Ureter (tissue), 1 donor: ENCODE results near the gene NT5C2. TPM values are rescaled to one million over a fixed set of nuclear protein-coding genes. Genes with fewer than 3 reads are reported as not detected.
A peak's percentile ranks its signal among the peaks of the same experiment; 100 is the strongest.
"Not testable (repeated sequence)": the region's sequence is repeated elsewhere in the genome, so short reads cannot be mapped to it uniquely, and the experiment has no call there.

Source experiments
- DNase-seq: peaks from one replicate; pipeline ENCODE4 v3.0.0-alpha.2; 2020; ENCODE audit warnings: low spot score
- total RNA-seq: library from RNA; stranded (reverse); gene quantifications from one replicate; pipeline ENCODE4 v1.2.4, GENCODE V29; 2023
- donor health status: DM: yes; HTN: yes; CAD: no.

Gene NT5C2
- total RNA-seq, 1 donor from 2014 or later = 172 TPM

GRCh38 chr10:103202319-103202718 lies 9.2 kb upstream of the NT5C2 start:
- DNase-seq = no peak

GRCh38 chr10:103199488-103199887 lies 6.4 kb upstream of the NT5C2 start:
- no peak for DNase-seq

- DNase-seq = no peak
Measured at GRCh38 chr10:103198648-103199047, 5.6 kb upstream of the NT5C2 start.

DNA sequence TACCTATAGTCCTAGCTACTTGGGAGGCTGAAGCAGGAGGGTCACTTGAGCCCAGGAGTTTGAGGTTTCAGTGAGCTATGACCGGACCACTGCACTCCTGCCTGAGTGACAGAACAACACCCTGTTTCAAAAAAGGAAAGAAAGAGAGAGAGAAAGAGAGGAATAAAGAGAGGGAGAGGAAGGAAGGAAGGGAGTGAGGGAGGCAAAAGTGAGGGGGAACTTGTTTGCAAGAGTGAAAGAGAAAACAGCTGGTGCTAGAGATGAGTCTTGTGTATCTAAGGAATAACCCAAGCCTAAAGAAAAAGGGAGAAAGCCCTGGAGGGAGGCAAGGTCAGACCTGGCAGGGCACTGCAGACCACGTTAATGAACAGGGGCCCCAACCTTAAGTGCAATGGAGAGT lies 4.8 kb upstream of the NT5C2 start:
- DNase-seq = no peak

DNA sequence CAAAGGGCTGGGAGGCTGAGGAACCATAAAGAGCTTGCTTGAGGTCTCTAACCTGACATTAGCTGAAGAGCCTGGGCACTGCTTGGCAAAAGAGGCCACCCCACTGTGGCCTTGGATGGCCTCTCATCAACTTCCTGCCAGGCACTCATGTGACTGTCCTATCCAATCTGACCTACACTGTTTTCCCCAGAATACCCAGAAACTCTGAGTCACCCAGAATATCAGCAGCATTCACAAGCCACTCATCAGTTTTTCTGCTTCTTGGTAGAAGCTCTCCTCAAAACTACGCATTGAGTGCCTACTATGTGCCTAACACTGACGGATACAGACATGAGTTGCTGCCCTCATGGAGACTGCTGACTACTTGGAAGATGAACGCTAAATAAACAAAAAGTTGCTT lies 4.1 kb upstream of the NT5C2 start:
- peak; percentile 50 for DNase-seq

GRCh38 chr10:103196516-103196915 lies 3.4 kb upstream of the NT5C2 start:
- no peak for DNase-seq

DNA sequence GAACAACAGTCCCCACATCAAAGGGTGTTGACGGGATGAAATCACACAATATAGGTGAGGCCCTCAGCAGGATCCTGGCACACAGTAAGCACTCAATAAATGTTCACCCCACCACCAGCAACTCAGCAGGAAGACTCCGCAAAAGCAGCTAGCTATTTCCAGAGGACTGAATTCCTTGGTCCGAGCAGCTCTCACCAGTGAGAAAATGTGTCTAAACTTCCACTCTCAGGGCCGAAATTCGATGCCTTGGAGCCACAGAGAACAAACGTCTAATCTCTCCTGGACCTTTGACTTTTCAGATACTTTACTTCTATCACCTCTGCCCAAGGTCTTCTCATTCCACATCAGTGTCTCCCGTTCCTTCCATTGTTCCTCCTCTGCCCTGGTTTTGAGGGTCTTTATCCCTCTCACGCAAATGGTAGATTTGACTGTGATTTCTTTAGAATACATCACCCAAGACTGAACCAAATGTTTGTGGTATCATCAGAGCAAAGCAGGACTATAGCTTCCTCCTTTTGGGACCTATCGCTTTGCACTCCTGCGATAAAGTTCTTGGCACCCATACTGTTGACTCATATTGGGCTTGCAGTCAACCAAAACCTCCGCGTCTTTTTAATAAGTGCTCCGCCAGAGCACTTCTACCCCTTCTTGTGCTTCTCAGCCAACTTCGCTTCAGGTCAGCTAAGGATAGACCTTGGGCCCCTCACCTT lies 903 bp upstream of the NT5C2 start:
- DNase-seq = no peak

DNA sequence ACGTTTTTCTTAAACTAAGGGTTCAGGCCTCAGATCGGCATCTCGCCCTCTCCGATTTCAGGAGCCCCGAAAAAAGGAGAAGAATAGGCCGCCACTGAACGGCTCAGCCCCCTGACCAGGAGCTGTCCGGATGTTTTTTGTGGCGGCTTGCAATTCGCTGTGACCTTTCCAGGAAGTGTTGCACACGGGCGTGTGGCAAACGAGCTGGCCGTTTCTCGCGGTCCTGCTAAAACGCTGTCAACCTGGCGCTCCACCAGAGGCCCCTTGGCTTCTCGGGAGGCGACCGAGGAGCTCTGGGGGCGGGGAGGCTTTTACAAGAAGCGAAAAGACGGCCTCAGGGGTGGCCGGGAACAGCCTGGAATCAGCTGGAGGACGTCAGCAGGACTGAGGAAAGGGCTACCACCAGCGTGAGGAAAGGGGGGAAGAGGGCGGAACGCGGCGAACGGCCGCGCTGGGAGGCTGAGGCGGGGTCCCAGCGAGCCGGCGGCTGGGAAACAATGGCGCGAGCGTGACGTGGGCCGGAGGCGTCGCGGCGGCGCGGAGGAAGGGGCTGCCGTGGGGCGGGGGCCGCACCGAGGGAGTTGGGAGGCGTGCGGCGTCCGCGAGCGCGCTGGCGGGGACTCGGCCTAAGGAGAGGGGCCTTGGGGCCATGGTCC lies 493 bp downstream of the NT5C2 start:
- peak; percentile 83 for DNase-seq

GRCh38 chr10:103192089-103192450 lies 1.0 kb downstream of the NT5C2 start:
- DNase-seq = no peak

DNA sequence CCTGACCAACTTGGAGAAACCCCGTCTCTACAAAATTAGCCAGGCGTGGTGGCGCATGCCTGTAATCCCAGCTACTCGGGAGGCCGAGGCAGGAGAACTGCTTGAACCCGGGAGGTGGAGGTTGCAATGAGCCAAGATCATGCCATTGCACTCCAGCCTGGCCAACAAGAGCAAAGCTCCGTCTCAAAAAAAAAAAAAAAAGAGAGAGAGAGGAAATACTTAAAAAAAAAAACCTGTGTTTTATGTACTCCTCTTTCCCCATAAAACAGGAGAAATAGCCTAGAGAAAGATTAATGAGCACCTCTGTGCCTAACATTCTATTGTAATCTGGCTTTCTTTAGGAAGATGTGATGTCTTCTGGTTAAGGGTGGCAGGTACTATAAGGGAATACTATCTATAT lies 1.9 kb downstream of the NT5C2 start:
- not testable (repeated sequence) for DNase-seq

GRCh38 chr10:103188853-103189252 lies 4.2 kb downstream of the NT5C2 start:
- DNase-seq = no peak

DNA sequence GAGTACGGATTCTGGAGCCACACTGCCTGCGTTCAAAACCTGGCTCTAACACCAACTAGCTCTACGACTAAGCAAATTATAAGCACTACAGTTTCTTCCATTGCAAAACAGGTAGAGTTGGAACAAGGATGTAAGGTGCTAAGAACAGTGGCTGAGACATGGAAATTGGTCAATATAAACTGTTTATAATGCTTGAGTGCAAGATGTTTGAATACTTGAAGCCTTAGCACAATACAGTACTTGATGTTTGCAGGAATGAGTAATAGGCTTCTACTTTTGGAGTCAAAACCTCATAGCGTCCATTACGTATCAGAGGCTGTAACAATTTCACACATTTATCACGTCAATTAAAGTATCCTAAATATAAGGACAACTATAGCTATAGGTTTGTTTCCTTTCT lies 6.9 kb downstream of the NT5C2 start:
- no peak for DNase-seq

DNA sequence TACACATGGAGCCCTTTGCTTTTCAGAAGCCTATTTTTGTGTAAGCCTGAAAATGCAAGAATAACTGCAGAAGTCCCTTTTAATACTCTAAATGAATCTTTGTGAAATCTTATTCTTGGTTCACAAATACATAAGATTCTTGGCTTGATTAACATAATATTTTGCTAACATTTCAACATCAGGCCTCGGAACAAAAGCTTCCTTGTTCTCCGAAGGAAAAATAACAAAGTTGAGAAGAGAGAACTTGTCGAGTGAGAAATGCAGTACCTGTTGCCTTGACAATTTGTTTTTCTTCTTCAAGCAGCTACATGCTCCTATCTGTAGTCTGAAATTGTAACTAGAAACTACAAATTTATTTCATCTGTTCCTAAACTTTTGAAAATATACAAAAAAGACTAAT lies 8.5 kb downstream of the NT5C2 start:
- no peak for DNase-seq

- DNase-seq = not testable (repeated sequence)
Measured at GRCh38 chr10:103183991-103184451, 9.1 kb downstream of the NT5C2 start.

DNA sequence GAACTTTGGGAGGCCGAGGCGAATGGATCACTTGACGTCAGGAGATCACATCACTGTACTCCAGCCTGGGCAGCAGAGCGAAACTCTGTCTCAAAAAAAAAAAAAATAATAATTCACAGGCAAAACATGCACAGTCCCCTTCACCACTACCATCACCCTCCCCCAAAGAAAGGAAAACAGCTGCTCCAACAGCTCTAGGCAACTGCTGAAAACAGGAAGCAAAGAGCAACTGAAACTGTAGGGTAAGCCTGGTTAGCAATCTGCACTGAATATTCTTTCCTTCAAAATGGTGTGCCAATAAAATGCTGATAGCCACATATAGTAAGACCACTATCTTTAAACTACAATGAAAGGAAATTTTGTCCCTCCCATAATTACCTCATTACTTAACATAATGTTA lies 11.8 kb downstream of the NT5C2 start:
- DNase-seq = no peak

GRCh38 chr10:103180491-103180890 lies 12.6 kb downstream of the NT5C2 start:
- DNase-seq = no peak

DNA sequence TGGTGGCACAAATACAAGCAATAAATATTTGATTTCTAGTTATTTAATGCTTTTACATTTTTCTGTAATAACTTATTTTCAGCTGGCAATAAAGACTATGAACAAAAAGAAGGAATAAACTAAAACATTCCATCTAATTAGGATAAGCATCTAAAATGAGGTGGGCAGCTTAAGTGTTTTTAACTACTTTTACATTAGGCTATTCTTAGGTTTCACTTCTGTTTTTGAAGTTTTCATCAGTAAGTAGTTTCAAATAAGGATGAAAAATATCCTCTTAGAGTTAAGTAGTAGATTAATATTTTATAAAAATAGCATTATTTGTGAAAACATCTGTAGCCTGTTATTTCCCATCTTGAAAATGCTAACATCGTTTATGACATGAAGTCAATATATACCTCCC lies 15.9 kb downstream of the NT5C2 start:
- DNase-seq = no peak

DNA sequence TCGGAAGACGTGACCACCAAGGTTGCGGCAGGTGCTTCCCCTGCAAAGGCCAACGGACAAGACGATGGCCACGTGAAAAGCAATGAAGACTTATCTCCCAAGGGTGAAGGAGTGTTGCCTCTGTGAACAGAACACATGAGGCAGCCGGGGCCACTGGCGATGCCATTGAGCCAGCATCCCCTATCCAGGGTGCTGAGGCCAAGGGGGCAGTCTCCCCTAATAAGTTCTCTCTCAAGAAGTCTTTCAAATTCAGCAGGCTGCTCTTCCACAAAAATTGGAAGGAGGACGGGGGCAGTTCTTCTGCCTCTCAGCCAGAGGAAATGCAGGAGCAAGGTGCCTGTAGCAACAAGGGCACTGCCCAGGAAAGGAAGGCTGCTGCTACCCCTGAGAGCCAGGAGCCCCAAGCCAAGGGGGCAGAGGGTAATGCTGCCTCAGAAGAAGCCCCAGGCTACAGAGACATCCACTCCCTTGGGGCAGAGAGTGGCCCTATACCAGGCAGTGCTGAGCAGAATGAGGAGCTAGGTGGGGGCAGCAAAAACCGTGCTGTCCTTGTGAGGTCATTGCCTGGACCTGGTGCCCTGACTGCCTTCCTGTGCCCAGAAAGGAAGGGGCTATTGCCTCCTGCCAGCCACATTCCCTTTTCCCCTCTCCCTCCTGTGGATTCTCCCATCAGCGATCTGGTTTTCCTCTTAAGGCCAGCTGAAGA lies 17.3 kb downstream of the NT5C2 start:
- no peak for DNase-seq

DNA sequence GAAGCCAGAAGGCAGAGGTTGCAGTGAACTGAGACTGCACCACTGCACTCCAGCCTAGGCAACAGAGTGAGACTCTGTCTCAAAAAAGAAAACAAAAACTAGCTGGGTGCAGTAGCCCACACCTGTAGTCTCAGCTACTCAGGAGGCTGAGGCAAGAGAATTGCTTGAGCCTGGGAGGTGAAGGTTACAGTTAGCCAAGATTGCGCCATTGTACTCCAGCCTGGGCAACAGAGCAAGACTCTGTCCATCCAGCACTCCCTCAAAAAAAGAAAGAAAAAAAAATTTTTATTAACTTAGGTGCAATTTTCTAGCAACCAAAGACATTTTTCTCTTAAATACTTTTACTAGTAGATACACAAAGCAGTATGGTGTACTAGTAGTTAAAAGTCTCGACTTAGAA lies 18.7 kb downstream of the NT5C2 start:
- DNase-seq = not testable (repeated sequence)

GRCh38 chr10:103171278-103171677 lies 21.8 kb downstream of the NT5C2 start:
- no peak for DNase-seq

- no peak for DNase-seq
Measured at GRCh38 chr10:103168438-103168837, 24.6 kb downstream of the NT5C2 start.

DNA sequence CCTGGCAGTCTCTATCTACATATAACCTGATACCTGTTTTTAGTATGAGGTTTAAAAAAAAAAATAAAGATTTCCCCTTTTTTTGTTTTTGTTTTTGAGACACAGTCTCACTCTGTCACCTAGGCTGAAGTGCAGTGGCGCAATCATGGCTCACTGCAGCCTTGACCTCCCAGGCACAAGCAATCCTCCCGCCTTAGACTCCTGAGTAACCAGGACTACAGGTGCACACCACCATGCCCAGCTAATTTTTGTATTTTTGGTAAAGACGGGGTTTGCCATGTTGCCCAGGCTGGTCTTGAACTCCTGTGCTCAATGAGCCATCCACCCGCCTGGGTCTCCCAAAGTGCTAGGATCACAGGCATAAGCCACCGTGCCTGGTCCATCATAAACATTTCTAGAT lies 25.5 kb downstream of the NT5C2 start:
- DNase-seq = not testable (repeated sequence)

DNA sequence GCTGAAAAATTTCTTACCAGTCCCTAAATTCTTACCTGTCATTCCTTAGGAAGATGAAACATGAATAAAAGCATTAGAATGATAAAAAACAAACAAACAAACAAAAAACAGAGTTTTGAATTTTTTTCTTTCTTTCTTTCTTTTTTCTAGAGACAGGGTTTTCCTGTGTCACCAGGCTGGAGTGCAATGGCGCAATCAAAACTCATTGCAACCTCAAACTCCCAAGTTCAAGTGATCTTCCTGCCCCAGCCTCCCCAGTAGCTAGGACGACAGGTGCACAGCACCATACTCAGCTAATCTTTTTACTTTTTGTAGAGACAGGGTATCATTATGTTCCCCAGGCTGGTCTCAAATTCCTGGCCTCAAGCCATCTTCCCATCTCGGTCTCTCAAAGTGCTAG lies 26.5 kb downstream of the NT5C2 start:
- DNase-seq = no peak
